ENCODE results near the gene SLC17A5.
"Not testable (repeated sequence)": the region's sequence is repeated elsewhere in the genome, so short reads cannot be mapped to it uniquely, and the experiment has no call there.

The SLC17A5 gene

GRCh38 chr6:73666393-73666792 is 12.6 kb upstream of the SLC17A5 start:
- DNase-seq (ENCODE audit: low spot score) = no peak

GRCh38 chr6:73665686-73666319 is 12.0 kb upstream of the SLC17A5 start:
- DNase-seq (ENCODE audit: low spot score) = no peak

DNA sequence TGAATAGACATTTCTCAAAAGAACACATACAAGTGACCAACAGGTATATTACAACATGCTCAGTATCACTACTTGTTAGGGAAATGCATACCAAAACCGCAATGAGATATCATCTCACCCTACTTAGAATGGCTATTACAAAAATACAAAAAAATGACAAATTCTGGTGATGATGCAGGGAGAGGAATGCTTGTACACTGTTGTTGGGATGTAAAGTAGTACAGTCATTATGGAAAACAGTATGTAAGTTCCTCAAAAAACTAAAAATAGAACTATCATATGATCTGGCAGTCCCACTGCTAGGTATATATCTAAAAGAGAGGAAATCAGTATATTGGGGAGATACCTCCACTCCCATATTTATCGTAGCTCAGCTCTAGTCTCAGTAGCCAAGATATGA is 10.9 kb upstream of the SLC17A5 start:
- DNase-seq (ENCODE audit: low spot score) = no peak

GRCh38 chr6:73657201-73657600 is 3.4 kb upstream of the SLC17A5 start:
- DNase-seq (ENCODE audit: low spot score) = no peak

DNA sequence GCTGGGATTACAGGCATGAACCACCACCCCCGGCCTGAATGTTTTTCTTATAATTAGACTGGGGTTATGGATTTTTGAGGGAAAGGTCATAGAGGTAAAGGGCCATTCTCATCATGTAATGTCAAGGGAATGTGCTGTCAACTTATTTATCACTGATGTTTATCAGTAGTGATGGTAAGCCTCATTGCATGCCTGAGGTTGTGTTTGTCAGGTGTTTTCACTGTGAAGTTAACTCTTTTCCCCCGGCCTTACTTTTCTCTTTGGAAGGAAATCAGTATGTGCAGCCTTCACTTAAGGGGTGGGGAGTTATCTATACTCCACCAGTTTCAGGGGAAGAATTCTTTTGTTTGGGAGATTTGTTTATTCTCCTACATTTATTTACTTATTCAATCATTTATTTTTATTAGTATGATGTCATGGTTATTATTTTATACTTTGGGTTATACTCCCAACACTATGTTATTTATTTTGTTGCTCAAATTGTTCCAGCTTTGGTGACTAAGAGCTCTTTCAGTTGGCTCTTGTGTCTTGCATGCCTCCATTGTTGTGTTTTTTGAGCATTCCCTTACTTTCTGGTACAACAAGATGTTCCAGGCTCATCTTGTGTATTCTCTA is 2.8 kb upstream of the SLC17A5 start:
- no peak for DNase-seq (ENCODE audit: low spot score)

DNA sequence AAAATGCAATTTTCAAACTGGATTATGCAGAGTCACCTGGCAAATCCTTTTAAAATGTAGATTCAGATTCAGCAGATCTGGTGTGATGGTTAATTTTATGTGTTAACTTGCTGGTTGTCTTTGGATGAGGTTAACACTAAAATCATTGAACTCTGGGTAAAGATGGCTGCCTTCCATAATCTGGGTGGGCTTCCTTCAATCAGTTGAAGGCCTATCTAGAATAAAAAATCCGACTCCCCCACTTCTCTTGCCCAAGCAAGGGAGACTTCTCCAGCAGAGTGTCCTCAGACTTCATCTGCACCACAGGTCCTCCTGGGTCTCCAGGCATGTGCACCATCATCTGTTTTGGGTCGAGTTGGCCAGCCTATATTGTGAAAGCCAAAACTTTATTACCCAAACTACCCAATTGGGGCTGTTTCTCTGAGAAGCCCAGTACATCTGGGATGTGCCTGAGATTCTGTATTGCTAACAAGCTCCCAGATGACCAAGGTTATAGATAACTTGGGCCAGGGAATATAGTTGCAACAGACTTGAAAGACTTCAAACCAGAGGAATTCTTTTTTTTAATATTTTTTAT is 1.6 kb upstream of the SLC17A5 start:
- no peak for DNase-seq (ENCODE audit: low spot score)

GRCh38 chr6:73652637-73653570 is 888 bp downstream of the SLC17A5 start:
- peak; percentile 74 for DNase-seq (ENCODE audit: low spot score)

- no peak for DNase-seq (ENCODE audit: low spot score)
These were observed 4.0 kb downstream of the SLC17A5 start for GRCh38 chr6:73649783-73650182.

DNA sequence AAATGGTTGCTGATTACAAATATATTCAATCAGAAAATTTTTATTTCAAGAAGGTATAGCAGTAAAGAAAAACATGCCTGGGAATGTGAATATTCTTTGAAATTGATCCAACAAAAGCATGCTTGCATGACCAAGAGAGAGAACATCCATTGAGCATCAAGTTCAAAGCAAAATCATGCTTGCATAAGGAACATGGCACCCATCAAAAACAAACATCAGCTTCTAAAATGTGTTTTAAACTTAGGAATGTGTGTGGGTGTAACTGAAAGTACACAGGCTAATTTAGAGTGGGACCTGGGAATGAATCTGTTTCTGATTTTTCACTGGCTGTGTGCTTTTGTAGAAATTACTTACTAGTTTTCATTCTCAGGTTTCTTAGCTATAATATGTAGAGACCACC is 5.6 kb downstream of the SLC17A5 start:
- DNase-seq (ENCODE audit: low spot score) = no peak

GRCh38 chr6:73644941-73645591 is 8.7 kb downstream of the SLC17A5 start:
- no peak for DNase-seq (ENCODE audit: low spot score)

- no peak for DNase-seq (ENCODE audit: low spot score)
These were observed 9.8 kb downstream of the SLC17A5 start for GRCh38 chr6:73644030-73644429.

GRCh38 chr6:73642530-73642929 is 11.3 kb downstream of the SLC17A5 start:
- no peak for DNase-seq (ENCODE audit: low spot score)

GRCh38 chr6:73640179-73640750 is 13.5 kb downstream of the SLC17A5 start:
- no peak for DNase-seq (ENCODE audit: low spot score)

GRCh38 chr6:73639040-73639439 is 14.8 kb downstream of the SLC17A5 start:
- no peak for DNase-seq (ENCODE audit: low spot score)

- DNase-seq (ENCODE audit: low spot score) = no peak
These were observed 16.4 kb downstream of the SLC17A5 start for GRCh38 chr6:73637404-73637803.

GRCh38 chr6:73636048-73636447 is 17.7 kb downstream of the SLC17A5 start:
- no peak for DNase-seq (ENCODE audit: low spot score)

- DNase-seq (ENCODE audit: low spot score) = no peak
These were observed 21.4 kb downstream of the SLC17A5 start for GRCh38 chr6:73632346-73632745.

DNA sequence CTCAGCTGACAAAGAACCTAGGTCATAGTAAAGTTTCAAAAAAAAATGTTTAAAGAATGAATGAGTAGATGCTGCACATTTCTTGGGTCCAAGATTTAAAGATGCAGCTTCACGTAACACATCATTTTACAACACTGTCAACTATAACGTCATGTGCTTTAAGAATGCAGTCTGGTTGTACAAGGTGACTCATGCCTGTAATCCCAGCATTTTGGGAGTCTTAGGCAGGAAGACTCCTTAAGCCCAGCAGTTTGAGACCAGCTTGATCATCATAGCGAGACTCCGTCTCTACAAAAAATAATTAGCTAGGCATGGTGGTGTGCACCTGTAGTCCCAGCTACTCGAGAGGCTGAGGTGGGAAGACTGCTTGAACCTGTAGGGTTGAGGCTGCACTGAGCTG is 21.9 kb downstream of the SLC17A5 start:
- DNase-seq (ENCODE audit: low spot score) = no peak

- DNase-seq (ENCODE audit: low spot score) = no peak
These were observed 23.4 kb downstream of the SLC17A5 start for GRCh38 chr6:73630401-73630800.

DNA sequence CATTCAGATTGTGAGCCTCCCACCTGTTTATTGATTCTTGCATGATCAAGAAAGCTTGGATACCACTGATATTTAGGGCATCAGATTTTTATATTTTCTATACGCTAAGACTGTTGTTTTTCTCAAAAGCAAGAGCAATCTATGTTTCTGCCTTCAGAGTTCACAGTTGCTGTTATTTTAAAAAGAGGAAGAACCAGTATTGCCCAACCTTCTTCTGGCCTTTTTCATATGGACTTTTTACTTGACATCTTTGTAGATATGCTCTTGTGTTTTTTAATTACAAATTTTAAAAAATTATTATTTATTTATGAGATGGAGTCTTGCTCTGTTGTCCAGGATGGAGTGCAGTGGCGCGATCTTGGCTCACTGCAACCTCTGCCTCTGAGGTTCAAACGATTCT is 28.9 kb downstream of the SLC17A5 start:
- DNase-seq (ENCODE audit: low spot score) = no peak

- DNase-seq (ENCODE audit: low spot score) = not testable (repeated sequence)
These were observed 30.3 kb downstream of the SLC17A5 start for GRCh38 chr6:73623480-73623879.

DNA sequence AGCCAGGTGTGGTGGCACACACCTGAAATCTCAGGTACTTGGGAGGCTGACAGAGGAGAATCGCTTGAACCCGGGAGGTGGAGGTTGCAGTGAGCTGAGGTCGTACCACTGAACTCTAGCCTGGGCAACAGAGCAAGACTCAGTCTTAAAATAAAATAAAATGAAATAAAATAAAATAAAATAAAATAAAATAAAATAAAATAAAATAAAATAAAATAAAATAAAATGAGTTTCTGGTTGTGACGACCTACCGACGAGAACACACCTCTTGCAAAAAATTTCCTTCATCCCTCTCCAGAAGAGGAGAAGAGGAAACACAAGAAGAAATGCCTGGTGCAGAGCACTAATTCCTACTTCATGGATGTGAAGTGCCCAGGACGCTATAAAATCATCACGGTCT is 35.7 kb downstream of the SLC17A5 start:
- DNase-seq (ENCODE audit: low spot score) = not testable (repeated sequence)
